ENCODE data around the gene FGF14.

Gene FGF14

DNA sequence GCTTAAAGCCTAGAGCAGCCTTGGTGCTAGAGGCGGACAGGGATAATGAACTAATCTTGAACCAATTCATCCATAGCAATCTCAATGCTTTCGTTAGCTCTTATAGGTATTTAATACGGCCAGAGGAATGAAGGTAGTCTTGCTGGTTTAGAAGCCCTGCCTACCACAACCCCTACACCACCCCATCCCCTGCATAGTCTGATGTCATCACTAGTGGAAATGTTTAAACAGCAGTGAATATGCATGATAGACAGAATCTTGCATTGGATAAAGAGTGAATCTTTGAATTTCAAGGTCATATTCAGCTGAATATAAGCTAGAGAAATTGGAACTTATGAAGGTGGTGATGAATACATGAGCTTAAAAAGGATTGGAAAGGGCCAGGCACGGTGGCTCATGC, 627.5 kb downstream of the FGF14 start:
- TF ChIP-seq EZH2phosphoT487 (IDR thresholded peaks at IDR 0.05; ENCODE audit: low read depth) = no peak
- TF ChIP-seq, protein P1, sequence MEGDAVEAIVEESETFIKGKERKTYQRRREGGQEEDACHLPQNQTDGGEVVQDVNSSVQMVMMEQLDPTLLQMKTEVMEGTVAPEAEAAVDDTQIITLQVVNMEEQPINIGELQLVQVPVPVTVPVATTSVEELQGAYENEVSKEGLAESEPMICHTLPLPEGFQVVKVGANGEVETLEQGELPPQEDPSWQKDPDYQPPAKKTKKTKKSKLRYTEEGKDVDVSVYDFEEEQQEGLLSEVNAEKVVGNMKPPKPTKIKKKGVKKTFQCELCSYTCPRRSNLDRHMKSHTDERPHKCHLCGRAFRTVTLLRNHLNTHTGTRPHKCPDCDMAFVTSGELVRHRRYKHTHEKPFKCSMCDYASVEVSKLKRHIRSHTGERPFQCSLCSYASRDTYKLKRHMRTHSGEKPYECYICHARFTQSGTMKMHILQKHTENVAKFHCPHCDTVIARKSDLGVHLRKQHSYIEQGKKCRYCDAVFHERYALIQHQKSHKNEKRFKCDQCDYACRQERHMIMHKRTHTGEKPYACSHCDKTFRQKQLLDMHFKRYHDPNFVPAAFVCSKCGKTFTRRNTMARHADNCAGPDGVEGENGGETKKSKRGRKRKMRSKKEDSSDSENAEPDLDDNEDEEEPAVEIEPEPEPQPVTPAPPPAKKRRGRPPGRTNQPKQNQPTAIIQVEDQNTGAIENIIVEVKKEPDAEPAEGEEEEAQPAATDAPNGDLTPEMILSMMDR (IDR thresholded peaks at IDR 0.05; ENCODE audit: low read depth, low read length) = no peak
- no peak overlapping the region for H2AFZ ChIP-seq (ENCODE audit: low read depth, low read length)
- H3K36me3 ChIP-seq (replicated peaks; ENCODE audit: low read depth, low read length) = no peaks in the 10 kb centered on the region
- no peak overlapping the region for H3K4me2 ChIP-seq (ENCODE audit: low read length)
- no peaks in the 10 kb centered on the region for H4K20me1 ChIP-seq (ENCODE audit: insufficient read depth, low read length)
- no peak overlapping the region for H3K27ac ChIP-seq (ENCODE audit: low read length)
- peaks cover 5% of the 10 kb centered on the region; the same call in 1 of the 2 replicates for H3K27me3 ChIP-seq (ENCODE audit: low read depth, low read length)
- H3K79me2 ChIP-seq (ENCODE audit: low read length) = no peaks in the 10 kb centered on the region
- no peaks in the 10 kb centered on the region for H3K4me1 ChIP-seq (ENCODE audit: low read length)
- H3K9ac ChIP-seq (ENCODE audit: low read length) = no peak overlapping the region
- H3K4me3 ChIP-seq (ENCODE audit: low read length) = no peak overlapping the region
- no peaks in the 10 kb centered on the region for H3K9me3 ChIP-seq (ENCODE audit: insufficient read depth, low read length)

- H3K4me1 ChIP-seq (ENCODE audit: low read length) = no peaks in the 10 kb centered on the region
- H3K27me3 ChIP-seq (ENCODE audit: low read depth, low read length) = no peaks in the 10 kb centered on the region
- no peaks in the 10 kb centered on the region for H3K36me3 ChIP-seq (replicated peaks; ENCODE audit: low read depth, low read length)
- H3K27ac ChIP-seq (ENCODE audit: low read length) = no peak overlapping the region
- no peak overlapping the region for H3K9ac ChIP-seq (ENCODE audit: low read length)
- H3K4me2 ChIP-seq (ENCODE audit: low read length) = no peak overlapping the region
- no peak overlapping the region for H3K4me3 ChIP-seq (ENCODE audit: low read length)
- H4K20me1 ChIP-seq (ENCODE audit: insufficient read depth, low read length) = no peaks in the 10 kb centered on the region
- TF ChIP-seq, protein P1 (IDR thresholded peaks at IDR 0.05; ENCODE audit: low read depth, low read length) = no peak
- TF ChIP-seq EZH2phosphoT487 (IDR thresholded peaks at IDR 0.05; ENCODE audit: low read depth) = no peak
- no peaks in the 10 kb centered on the region for H3K79me2 ChIP-seq (ENCODE audit: low read length)
- H3K9me3 ChIP-seq (ENCODE audit: insufficient read depth, low read length) = no peaks in the 10 kb centered on the region
- H2AFZ ChIP-seq (ENCODE audit: low read depth, low read length) = no peak overlapping the region
These were observed 628.8 kb downstream of the FGF14 start for GRCh38 chr13:101773062-101773461.

- Histone ChIP-seq H3K36me3 (replicated peaks; ENCODE audit: low read depth, low read length) (no peaks in the 10 kb centered on the region), H3K4me3 (ENCODE audit: low read length) (no peak overlapping the region), H2AFZ (ENCODE audit: low read depth, low read length) (no peak overlapping the region), H3K9ac (ENCODE audit: low read length) (no peak overlapping the region), H3K27me3 (ENCODE audit: low read depth, low read length) (no peaks in the 10 kb centered on the region), H3K9me3 (ENCODE audit: insufficient read depth, low read length) (no peaks in the 10 kb centered on the region), H4K20me1 (ENCODE audit: insufficient read depth, low read length) (no peaks in the 10 kb centered on the region), H3K79me2 (ENCODE audit: low read length) (no peaks in the 10 kb centered on the region), H3K27ac (ENCODE audit: low read length) (no peak overlapping the region), H3K4me1 (ENCODE audit: low read length) (no peaks in the 10 kb centered on the region), H3K4me2 (ENCODE audit: low read length) (no peak overlapping the region)
- no peak for TF ChIP-seq EZH2phosphoT487 (IDR thresholded peaks at IDR 0.05; ENCODE audit: low read depth)
- TF ChIP-seq, protein P1 (IDR thresholded peaks at IDR 0.05; ENCODE audit: low read depth, low read length) = no peak
These were observed 634.7 kb downstream of the FGF14 start for GRCh38 chr13:101767131-101767530.

GRCh38 chr13:101763191-101763590, 638.7 kb downstream of the FGF14 start:
- Histone ChIP-seq H2AFZ (ENCODE audit: low read depth, low read length) (no peak overlapping the region), H3K4me2 (ENCODE audit: low read length) (no peak overlapping the region), H3K9ac (ENCODE audit: low read length) (no peak overlapping the region), H3K27me3 (ENCODE audit: low read depth, low read length) (peaks cover 33% of the 10 kb centered on the region), H3K79me2 (ENCODE audit: low read length) (no peaks in the 10 kb centered on the region), H3K4me3 (ENCODE audit: low read length) (no peak overlapping the region), H3K9me3 (ENCODE audit: insufficient read depth, low read length) (no peaks in the 10 kb centered on the region), H3K27ac (ENCODE audit: low read length) (no peak overlapping the region), H3K36me3 (replicated peaks; ENCODE audit: low read depth, low read length) (no peaks in the 10 kb centered on the region), H3K4me1 (ENCODE audit: low read length) (no peaks in the 10 kb centered on the region), H4K20me1 (ENCODE audit: insufficient read depth, low read length) (no peaks in the 10 kb centered on the region)
- TF ChIP-seq, protein P1 (IDR thresholded peaks at IDR 0.05; ENCODE audit: low read depth, low read length) = no peak
- no peak for TF ChIP-seq EZH2phosphoT487 (IDR thresholded peaks at IDR 0.05; ENCODE audit: low read depth)
